MM.1S (cell line): Measurements from ENCODE around the gene TMEM209.

Experiments
- DNase-seq: peaks from one replicate; pipeline ENCODE4 v3.0.0-alpha.2; 2015
- H2AFZ ChIP-seq: fragments of 300-600 bp; sonication (generic); 2 replicates; pipeline ENCODE4 v1.6.0; 2016; ENCODE audit warnings: antibody characterized with exemption, low read length
- H3F3A ChIP-seq: fragments of 300-600 bp; sonication (generic); 2 replicates; pipeline ENCODE4 v1.6.1; 2016; ENCODE audit warnings: mild to moderate bottlenecking, antibody characterized with exemption, low read length, moderate library complexity, mixed read lengths; ENCODE audit not compliant: insufficient read depth
- H3K27ac ChIP-seq: fragments of 300-600 bp; sonication (generic); 2 replicates; pipeline ENCODE4 v1.5.1; 2016; ENCODE audit warnings: mild to moderate bottlenecking, low read length
- H3K27me3 ChIP-seq: fragments of 300-600 bp; sonication (generic); replicated peaks from 2 replicates; pipeline ENCODE4 v1.6.0; 2016; ENCODE audit warnings: low read length; ENCODE audit not compliant: insufficient read depth
- H3K36me3 ChIP-seq: fragments of 300-600 bp; sonication (generic); replicated peaks from 2 replicates; pipeline ENCODE4 v1.6.1; 2016; ENCODE audit warnings: mild to moderate bottlenecking, low read length, mixed read lengths; ENCODE audit not compliant: insufficient read depth
- H3K4me1 ChIP-seq: fragments of 300-600 bp; sonication (generic); 2 replicates; pipeline ENCODE4 v1.6.1; 2016; ENCODE audit warnings: low read length, mixed read lengths
- H3K4me2 ChIP-seq: fragments of 300-600 bp; sonication (generic); 2 replicates; pipeline ENCODE4 v1.6.0; 2016; ENCODE audit warnings: low read depth, low read length
- H3K4me3 ChIP-seq: fragments of 300-600 bp; sonication (generic); 2 replicates; pipeline ENCODE4 v1.5.1; 2016; ENCODE audit warnings: low read length, mixed read lengths
- H3K79me2 ChIP-seq: fragments of 300-600 bp; sonication (generic); 2 replicates; pipeline ENCODE4 v1.6.1; 2016; ENCODE audit warnings: mixed run types, low read length, mixed read lengths
- H3K9ac ChIP-seq: fragments of 300-600 bp; sonication (generic); 2 replicates; pipeline ENCODE4 v1.6.1; 2016; ENCODE audit warnings: low read length, mixed read lengths
- H3K9me2 ChIP-seq: fragments of 300-600 bp; sonication (generic); replicated peaks from 2 replicates; pipeline ENCODE4 v1.6.1; 2016; ENCODE audit warnings: mild to moderate bottlenecking, low read length, mixed read lengths; ENCODE audit not compliant: insufficient read depth
- H3K9me3 ChIP-seq: fragments of 300-600 bp; sonication (generic); replicated peaks from 2 replicates; pipeline ENCODE4 v1.6.1; 2016; ENCODE audit warnings: mild to moderate bottlenecking, low read length, mixed read lengths; ENCODE audit not compliant: insufficient read depth
- H4K20me1 ChIP-seq: fragments of 300-600 bp; sonication (generic); 2 replicates; pipeline ENCODE4 v1.6.1; 2016; ENCODE audit warnings: mild to moderate bottlenecking, low read length, moderate library complexity, mixed read lengths; ENCODE audit not compliant: insufficient read depth
- EZH2 ChIP-seq: fragments of 300-600 bp; sonication (generic); optimal IDR thresholded peaks from 2 replicates; pipeline ENCODE3; 2017; ENCODE audit warnings: low read depth, mild to moderate bottlenecking, antibody characterized with exemption, low read length, mixed read lengths
- EZH2phosphoT487 ChIP-seq: fragments of 300-600 bp; sonication (generic); IDR thresholded peaks from 2 replicates; pipeline ENCODE4 v1.6.1; 2018; ENCODE audit warnings: antibody characterized with exemption, low read length
- TF ChIP-seq, protein P1 (sequence below): fragments of 300-600 bp; sonication (generic); IDR thresholded peaks from 2 replicates; pipeline ENCODE4 v1.5.1; 2016; ENCODE audit warnings: antibody characterized with exemption, low read length, mixed read lengths

The TMEM209 gene

DNA sequence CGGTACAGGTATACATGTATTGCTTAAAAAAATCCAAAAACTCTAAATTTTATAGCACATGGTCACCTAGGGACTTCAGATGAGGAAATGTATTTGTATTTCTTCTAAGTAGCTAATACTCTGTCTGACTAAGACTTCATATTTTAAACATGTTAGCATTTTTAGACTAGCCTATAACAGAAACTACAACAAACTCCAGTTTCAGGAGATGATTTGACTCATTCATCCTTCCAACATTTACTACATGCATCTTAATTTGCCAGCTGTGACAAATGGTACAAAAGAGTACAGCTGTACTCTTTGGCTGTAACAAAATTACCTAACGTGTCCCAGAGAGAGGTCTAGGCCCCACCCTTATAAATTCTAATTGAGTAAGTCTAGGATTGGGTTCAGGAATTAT, 22.2 kb downstream of the TMEM209 start:
- Histone ChIP-seq H3K36me3 (peaks cover 17% of the 10 kb centered on the region; the same call in 1 of the 2 replicates), H4K20me1 (no peaks in the 10 kb centered on the region), H3K4me2 (no peak overlapping the region), H3K9ac (no peak overlapping the region), H3K9me2 (no peaks in the 10 kb centered on the region), H3K9me3 (no peaks in the 10 kb centered on the region), H3K79me2 (0 out of 2 replicates have a peak, but pooled peaks cover 5% of the 10 kb centered on the region), H2AFZ (no peak overlapping the region), H3K27ac (no peak overlapping the region), H3K4me1 (no peaks in the 10 kb centered on the region), H3K4me3 (no peak overlapping the region), H3F3A (no peaks in the 10 kb centered on the region), H3K27me3 (no peaks in the 10 kb centered on the region)
- TF ChIP-seq, protein P1, sequence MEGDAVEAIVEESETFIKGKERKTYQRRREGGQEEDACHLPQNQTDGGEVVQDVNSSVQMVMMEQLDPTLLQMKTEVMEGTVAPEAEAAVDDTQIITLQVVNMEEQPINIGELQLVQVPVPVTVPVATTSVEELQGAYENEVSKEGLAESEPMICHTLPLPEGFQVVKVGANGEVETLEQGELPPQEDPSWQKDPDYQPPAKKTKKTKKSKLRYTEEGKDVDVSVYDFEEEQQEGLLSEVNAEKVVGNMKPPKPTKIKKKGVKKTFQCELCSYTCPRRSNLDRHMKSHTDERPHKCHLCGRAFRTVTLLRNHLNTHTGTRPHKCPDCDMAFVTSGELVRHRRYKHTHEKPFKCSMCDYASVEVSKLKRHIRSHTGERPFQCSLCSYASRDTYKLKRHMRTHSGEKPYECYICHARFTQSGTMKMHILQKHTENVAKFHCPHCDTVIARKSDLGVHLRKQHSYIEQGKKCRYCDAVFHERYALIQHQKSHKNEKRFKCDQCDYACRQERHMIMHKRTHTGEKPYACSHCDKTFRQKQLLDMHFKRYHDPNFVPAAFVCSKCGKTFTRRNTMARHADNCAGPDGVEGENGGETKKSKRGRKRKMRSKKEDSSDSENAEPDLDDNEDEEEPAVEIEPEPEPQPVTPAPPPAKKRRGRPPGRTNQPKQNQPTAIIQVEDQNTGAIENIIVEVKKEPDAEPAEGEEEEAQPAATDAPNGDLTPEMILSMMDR, result no peak
- no peak for TF ChIP-seq EZH2
- DNase-seq, result no peak

DNA sequence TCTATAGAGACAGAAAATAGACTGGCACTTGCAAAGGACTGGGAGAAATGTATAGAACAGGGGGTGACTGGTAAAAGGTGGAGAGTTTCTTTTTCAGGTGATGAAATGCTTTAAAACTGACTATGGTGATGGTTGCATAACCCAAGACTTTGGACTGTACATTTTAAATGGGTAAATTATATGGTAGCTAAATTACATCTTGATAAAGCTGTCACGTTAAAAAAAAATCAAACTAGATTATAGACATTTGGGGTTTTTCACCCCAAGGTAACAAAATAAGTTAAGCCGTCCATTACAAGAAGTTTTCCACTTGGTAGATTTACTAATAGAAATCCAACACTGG, 24.0 kb downstream of the TMEM209 start:
- H3K9me2 ChIP-seq, result no peaks in the 10 kb centered on the region
- H3K9ac ChIP-seq, result no peak overlapping the region
- H2AFZ ChIP-seq, result no peak overlapping the region
- DNase-seq, result no peak
- H3K79me2 ChIP-seq, result no peaks in the 10 kb centered on the region
- H4K20me1 ChIP-seq, result no peaks in the 10 kb centered on the region
- TF ChIP-seq EZH2phosphoT487 (no peak), EZH2 (no peak)
- TF ChIP-seq, protein P1, result no peak
- no peaks in the 10 kb centered on the region for H3K27me3 ChIP-seq
- H3K4me3 ChIP-seq, result no peak overlapping the region
- no peak overlapping the region for H3K27ac ChIP-seq
- no peaks in the 10 kb centered on the region for H3F3A ChIP-seq
- no peaks in the 10 kb centered on the region for H3K9me3 ChIP-seq
- no peak overlapping the region for H3K4me2 ChIP-seq
- peaks cover 17% of the 10 kb centered on the region; the same call in 1 of the 2 replicates for H3K36me3 ChIP-seq
- H3K4me1 ChIP-seq, result no peaks in the 10 kb centered on the region

DNA sequence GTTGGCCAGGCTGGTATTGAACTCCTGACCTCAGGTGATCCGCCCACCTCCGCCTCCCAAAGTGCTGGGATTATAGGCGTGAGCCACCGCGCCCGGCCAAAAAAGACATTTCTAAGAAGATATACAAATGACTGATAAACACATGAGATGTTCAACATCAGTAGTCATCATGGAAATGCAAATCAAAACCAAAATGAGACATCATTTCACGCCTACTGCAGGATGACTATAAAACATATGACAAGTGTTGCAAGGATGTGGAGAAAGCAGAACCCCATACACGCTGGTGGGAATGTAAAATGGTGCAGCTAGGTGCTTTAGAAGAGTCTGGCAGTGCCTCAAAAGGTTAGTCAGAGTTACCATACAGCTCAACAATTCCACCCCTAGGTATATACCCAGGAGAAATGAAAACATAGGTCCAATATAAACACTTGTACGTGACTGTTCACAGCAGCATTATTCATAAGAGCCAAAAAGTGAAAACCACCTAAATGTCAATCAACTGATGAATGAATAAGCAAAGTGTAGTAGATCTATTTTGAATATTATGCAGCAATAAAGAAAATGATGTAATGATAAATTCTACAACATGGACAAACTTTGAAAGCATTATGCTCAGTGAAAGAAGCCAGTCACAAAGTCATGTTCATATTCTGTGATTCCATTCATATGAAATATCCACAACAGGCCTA, 24.5 kb downstream of the TMEM209 start:
- Histone ChIP-seq H3K4me2 (no peak overlapping the region), H3K4me3 (no peak overlapping the region), H3K27ac (no peak overlapping the region), H3K9me3 (no peaks in the 10 kb centered on the region), H3K79me2 (no peaks in the 10 kb centered on the region), H2AFZ (no peak overlapping the region), H3K9ac (no peak overlapping the region), H3K27me3 (no peaks in the 10 kb centered on the region), H3K4me1 (no peaks in the 10 kb centered on the region), H3K9me2 (no peaks in the 10 kb centered on the region), H4K20me1 (no peaks in the 10 kb centered on the region; the same call in 1 of the 2 replicates), H3F3A (no peaks in the 10 kb centered on the region; the same call in 1 of the 2 replicates), H3K36me3 (peaks cover 17% of the 10 kb centered on the region; the same call in 1 of the 2 replicates)
- DNase-seq, result no peak
- no peak for TF ChIP-seq EZH2
- no peak for TF ChIP-seq EZH2phosphoT487
- TF ChIP-seq, protein P1, result no peak
